Gastroesophageal sphincter (tissue), 4 donors: ENCODE results near the gene PPP2R2B. TPM values are rescaled to one million over a fixed set of nuclear protein-coding genes. Genes with fewer than 3 reads are reported as not detected.

Experiments
- ATAC-seq: fragments of 150-250 bp; one replicate; pipeline ENCODE4 v1.9.1; 2016; ENCODE audit warnings: mild to moderate bottlenecking, moderate library complexity
- H3K27ac ChIP-seq, 4 donors: fragments of 200-600 bp; sonication (generic) in 3 of 4; 1 replicate in 3 of 4; 2 replicates in 1 of 4; pipeline ENCODE4 v1.5.1; 2016 to 2019
- H3K27me3 ChIP-seq: fragments of 200-600 bp; sonication (generic); one replicate; pipeline ENCODE4 v1.5.1; 2019
- H3K36me3 ChIP-seq, 2 donors: fragments of 200-600 bp; sonication (generic); one replicate each; pipeline ENCODE4 v1.5.1; 2019; ENCODE audit warnings: control low read depth in 1 of 2
- H3K4me1 ChIP-seq, 3 donors: fragments of 200-600 bp; sonication (generic); 1 replicate in 2 of 3; 2 replicates in 1 of 3; pipeline ENCODE4 v1.5.1; 2016 to 2019; ENCODE audit warnings: control low read depth in 2 of 3
- H3K4me3 ChIP-seq, 2 donors: fragments of 200-600 bp; sonication (generic); one replicate each; pipeline ENCODE4 v1.5.1; 2019; ENCODE audit warnings: mild to moderate bottlenecking in 1 of 2, moderate library complexity in 1 of 2
- H3K9me3 ChIP-seq, 3 donors: fragments of 200-600 bp; sonication (generic); one replicate each; pipeline ENCODE4 v1.5.1; 2017 to 2019; ENCODE audit warnings: control low read depth in 2 of 3
- EP300 ChIP-seq: sonication (generic); formaldehyde crosslinking; IDR thresholded peaks from one replicate; pipeline ENCODE4 v1.6.1; 2017; ENCODE audit warnings: antibody characterized with exemption, mild to moderate bottlenecking
- POLR2A ChIP-seq, 2 donors: fragments of 450-650 bp; IDR thresholded peaks; one replicate each; pipeline ENCODE4 v1.6.1; 2017; ENCODE audit warnings: antibody characterized with exemption in 2 of 2, mild to moderate bottlenecking in 2 of 2, moderate library complexity in 1 of 2
- POLR2AphosphoS5 ChIP-seq: sonication (generic); formaldehyde crosslinking; IDR thresholded peaks from one replicate; pipeline ENCODE4 v1.6.1; 2017; ENCODE audit warnings: antibody characterized with exemption
- WGBS, 2 donors: methylation state at CpG; one replicate each; pipeline ENCODE4 v1.1.5; 2018; ENCODE audit warnings: low coverage in 1 of 2; 5-methylcytosine and 5-hydroxymethylcytosine counted together
- total RNA-seq, 4 donors: library from RNA; depleted of rRNA; stranded (reverse); fragments of >200 nt; gene quantifications; one replicate each; pipeline ENCODE4 v1.1.0, GENCODE V29; 2016
- TF ChIP-seq, protein P1 (sequence below), 4 experiments: fragments of 200-600 bp in 2 of 4; fragments of 450-650 bp in 2 of 4; sonication (generic) in 1 of 4; IDR thresholded peaks; one replicate each; pipeline ENCODE4 v1.5.1; 2017 to 2019; ENCODE audit warnings: antibody characterized with exemption in 4 of 4, mild to moderate bottlenecking in 2 of 4, moderate library complexity in 2 of 4

Gene PPP2R2B
- total RNA-seq, 4 donors from 2014 or later: 1.0 to 3.0 (median 2.3) TPM

DNA sequence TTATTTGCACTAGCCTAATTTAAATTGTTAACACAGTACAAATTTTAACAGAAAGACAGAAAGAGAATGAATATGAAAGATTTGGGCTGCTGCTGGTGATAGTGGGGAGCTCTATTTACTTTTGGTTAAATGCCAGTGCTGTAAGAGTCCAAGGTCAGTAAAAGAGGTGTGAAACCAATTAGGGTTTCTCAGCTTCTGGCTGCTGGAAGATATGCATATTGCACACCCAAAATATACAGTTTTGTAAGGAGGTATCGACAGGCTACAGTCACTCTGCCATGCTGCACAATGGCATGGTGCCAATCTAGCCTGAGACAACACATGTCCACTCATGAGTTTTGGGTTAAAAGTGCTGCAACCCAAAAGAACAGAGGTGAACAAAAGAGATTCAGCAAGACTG is 79.3 kb downstream of the PPP2R2B start:
- peaks cover 33% of the 10 kb centered on the region for H3K27me3 ChIP-seq
- ATAC-seq: no peak
- H3K4me3 ChIP-seq: no peak overlapping the region
- TF ChIP-seq EP300 (no peak), POLR2AphosphoS5 (no peak), POLR2A (IDR thresholded peaks at IDR 0.05) (no peak)
- TF ChIP-seq, protein P1, sequence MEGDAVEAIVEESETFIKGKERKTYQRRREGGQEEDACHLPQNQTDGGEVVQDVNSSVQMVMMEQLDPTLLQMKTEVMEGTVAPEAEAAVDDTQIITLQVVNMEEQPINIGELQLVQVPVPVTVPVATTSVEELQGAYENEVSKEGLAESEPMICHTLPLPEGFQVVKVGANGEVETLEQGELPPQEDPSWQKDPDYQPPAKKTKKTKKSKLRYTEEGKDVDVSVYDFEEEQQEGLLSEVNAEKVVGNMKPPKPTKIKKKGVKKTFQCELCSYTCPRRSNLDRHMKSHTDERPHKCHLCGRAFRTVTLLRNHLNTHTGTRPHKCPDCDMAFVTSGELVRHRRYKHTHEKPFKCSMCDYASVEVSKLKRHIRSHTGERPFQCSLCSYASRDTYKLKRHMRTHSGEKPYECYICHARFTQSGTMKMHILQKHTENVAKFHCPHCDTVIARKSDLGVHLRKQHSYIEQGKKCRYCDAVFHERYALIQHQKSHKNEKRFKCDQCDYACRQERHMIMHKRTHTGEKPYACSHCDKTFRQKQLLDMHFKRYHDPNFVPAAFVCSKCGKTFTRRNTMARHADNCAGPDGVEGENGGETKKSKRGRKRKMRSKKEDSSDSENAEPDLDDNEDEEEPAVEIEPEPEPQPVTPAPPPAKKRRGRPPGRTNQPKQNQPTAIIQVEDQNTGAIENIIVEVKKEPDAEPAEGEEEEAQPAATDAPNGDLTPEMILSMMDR (IDR thresholded peaks at IDR 0.05): no peak
- H3K27ac ChIP-seq: no peak overlapping the region
- no peaks in the 10 kb centered on the region for H3K9me3 ChIP-seq
- H3K36me3 ChIP-seq: no peaks in the 10 kb centered on the region
- 43 to 89% methylated on average over 1 of the region's 1 CpG for WGBS, 2 donors
- H3K4me1 ChIP-seq: peaks cover 0 to 7% (median 0%) of the 10 kb centered on the region in 3 donors

- no peaks in the 10 kb centered on the region for H3K9me3 ChIP-seq
- WGBS, 2 donors: 21 to 36% methylated on average over 3 to 5 of the region's 5 CpGs
- peaks cover 18% of the 10 kb centered on the region for H3K27me3 ChIP-seq
- no peaks in the 10 kb centered on the region for H3K36me3 ChIP-seq
- peaks cover 0 to 7% (median 0%) of the 10 kb centered on the region in 3 donors for H3K4me1 ChIP-seq
- no peak for ATAC-seq
- no peak overlapping the region for H3K4me3 ChIP-seq
- TF ChIP-seq EP300 (no peak), POLR2AphosphoS5 (no peak), POLR2A (IDR thresholded peaks at IDR 0.05) (no peak)
- TF ChIP-seq, protein P1 (IDR thresholded peaks at IDR 0.05): no peak
- H3K27ac ChIP-seq: no peak overlapping the region
Measured at GRCh38 chr5:146797658-146798057, 80.9 kb downstream of the PPP2R2B start.

- peaks cover 0 to 7% (median 0%) of the 10 kb centered on the region in 3 donors for H3K4me1 ChIP-seq
- TF ChIP-seq, protein P1 (IDR thresholded peaks at IDR 0.05): no peak
- TF ChIP-seq POLR2A (IDR thresholded peaks at IDR 0.05) (no peak), EP300 (no peak), POLR2AphosphoS5 (no peak)
- no peak for ATAC-seq
- no peak overlapping the region for H3K4me3 ChIP-seq
- H3K9me3 ChIP-seq: no peaks in the 10 kb centered on the region
- H3K36me3 ChIP-seq: no peaks in the 10 kb centered on the region
- 40 to 50% methylated on average over 1 of the region's 1 CpG for WGBS, 2 donors
- H3K27ac ChIP-seq: no peak overlapping the region
- H3K27me3 ChIP-seq: peaks cover 12% of the 10 kb centered on the region
Measured at GRCh38 chr5:146796911-146797310, 81.6 kb downstream of the PPP2R2B start.

DNA sequence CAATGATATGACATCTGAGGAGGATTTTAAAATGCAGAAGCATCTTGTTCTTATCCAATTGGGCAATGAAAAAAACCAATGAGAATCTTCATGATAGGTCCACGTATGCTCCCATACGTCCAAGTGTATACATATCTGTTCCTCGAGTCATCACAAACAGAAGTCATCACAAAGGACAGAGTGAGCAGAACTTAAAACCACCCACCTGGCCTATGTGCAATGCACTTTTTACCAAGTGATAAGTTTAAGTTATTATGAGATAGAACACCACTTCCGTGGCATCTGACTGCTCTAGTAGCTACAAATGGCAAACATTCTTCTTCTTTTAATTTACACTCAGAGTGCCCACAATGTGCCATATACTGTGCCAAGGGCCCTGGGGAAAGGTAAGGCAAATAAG is 82.4 kb downstream of the PPP2R2B start:
- H3K27ac ChIP-seq: no peak overlapping the region
- H3K4me3 ChIP-seq: no peak overlapping the region
- H3K4me1 ChIP-seq: peaks cover 0 to 7% (median 0%) of the 10 kb centered on the region in 3 donors
- TF ChIP-seq POLR2A (IDR thresholded peaks at IDR 0.05) (no peak), POLR2AphosphoS5 (no peak), EP300 (no peak)
- TF ChIP-seq, protein P1 (IDR thresholded peaks at IDR 0.05): no peak
- no peaks in the 10 kb centered on the region for H3K9me3 ChIP-seq
- H3K36me3 ChIP-seq: no peaks in the 10 kb centered on the region
- no peak for ATAC-seq
- WGBS, 2 donors: 61 to 69% methylated on average over 4 of the region's 4 CpGs
- peaks cover 5% of the 10 kb centered on the region for H3K27me3 ChIP-seq

DNA sequence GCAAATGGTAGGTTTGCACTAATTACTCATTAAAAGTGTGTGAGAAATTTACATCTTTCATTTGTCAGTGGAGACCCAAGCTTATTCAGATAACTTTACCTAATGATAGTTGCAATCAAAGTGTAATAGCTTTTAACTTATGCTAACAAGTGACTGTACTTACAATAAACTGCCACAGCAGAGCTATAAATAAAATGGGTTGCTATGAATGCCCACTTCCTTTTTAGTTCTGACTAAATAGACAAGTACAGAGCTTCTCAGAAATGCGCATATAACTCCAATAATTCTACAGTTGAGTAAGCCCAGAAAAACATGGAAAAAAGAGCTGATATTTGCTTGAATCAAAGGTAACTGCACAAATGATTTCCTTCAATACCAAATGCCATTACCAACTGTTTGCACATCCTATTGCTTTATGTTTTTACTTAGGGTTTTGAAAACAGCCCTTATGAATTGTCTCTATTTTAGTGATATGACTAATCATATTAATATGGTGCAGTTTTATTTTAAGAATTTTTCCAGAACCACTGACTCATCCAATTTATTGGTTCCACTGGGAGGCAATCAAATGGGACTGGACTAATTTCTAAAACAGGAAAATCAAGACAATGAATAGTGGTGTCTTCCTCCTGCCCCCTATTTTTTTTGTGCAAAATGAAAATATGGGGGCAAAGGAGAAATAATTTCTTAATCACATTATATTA is 84.1 kb downstream of the PPP2R2B start:
- H3K4me3 ChIP-seq: no peak overlapping the region
- no peaks in the 10 kb centered on the region for H3K36me3 ChIP-seq
- no peaks in the 10 kb centered on the region for H3K27me3 ChIP-seq
- TF ChIP-seq POLR2A (IDR thresholded peaks at IDR 0.05) (no peak), EP300 (no peak), POLR2AphosphoS5 (no peak)
- TF ChIP-seq, protein P1 (IDR thresholded peaks at IDR 0.05): no peak
- no peaks in the 10 kb centered on the region for H3K9me3 ChIP-seq
- 50 to 69% methylated on average over 1 of the region's 1 CpG for WGBS, 2 donors
- no peak for ATAC-seq
- H3K4me1 ChIP-seq: peaks cover 0 to 7% (median 0%) of the 10 kb centered on the region in 3 donors
- H3K27ac ChIP-seq: no peak overlapping the region
